Measurements from ENCODE around the gene SBNO2.

DNA sequence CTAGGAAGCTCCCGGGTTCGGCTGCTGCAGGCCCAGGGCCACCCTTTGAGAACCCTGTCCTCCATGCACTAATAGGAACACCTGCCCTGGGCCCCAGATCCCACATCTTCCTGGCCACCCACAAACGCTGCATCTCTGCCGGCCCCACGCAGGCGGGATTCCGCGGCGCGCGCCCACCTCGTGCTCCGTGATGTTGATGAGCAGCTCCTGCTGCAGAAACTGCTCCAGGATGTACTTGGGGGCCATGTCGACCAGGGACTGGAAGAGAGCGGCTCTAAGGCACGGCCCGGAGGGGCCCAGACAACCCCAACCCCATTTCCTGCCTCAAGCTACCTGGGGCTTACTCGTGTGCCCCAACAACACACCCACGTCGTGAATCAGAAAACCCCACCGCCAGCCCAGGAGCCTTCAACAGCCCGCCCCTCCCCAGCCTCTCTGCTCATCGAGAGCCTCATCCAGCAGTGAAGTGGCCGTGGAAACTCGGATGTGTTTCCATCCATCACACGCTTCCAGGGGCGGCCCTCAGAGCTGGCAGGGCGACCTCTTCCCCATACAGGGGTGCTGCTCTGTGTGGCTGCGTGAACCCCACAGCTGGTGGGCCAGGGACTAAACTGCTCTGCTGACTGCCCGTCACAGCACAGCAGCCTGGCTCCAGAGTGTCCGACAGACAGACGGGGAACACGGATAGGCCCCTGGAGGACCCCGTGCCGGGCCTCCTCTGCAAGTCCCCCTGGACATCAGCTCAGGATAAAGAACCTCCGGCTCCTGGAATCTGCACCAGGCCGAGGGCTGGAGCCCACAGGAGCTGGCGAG, 83.1 kb downstream of the SBNO2 start:
- TF ChIP-seq, protein P1, sequence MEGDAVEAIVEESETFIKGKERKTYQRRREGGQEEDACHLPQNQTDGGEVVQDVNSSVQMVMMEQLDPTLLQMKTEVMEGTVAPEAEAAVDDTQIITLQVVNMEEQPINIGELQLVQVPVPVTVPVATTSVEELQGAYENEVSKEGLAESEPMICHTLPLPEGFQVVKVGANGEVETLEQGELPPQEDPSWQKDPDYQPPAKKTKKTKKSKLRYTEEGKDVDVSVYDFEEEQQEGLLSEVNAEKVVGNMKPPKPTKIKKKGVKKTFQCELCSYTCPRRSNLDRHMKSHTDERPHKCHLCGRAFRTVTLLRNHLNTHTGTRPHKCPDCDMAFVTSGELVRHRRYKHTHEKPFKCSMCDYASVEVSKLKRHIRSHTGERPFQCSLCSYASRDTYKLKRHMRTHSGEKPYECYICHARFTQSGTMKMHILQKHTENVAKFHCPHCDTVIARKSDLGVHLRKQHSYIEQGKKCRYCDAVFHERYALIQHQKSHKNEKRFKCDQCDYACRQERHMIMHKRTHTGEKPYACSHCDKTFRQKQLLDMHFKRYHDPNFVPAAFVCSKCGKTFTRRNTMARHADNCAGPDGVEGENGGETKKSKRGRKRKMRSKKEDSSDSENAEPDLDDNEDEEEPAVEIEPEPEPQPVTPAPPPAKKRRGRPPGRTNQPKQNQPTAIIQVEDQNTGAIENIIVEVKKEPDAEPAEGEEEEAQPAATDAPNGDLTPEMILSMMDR (IDR thresholded peaks at IDR 0.05): no peak
- TF ChIP-seq POLR2A (IDR thresholded peaks at IDR 0.05) (no peak), EP300 (IDR thresholded peaks at IDR 0.05) (no peak)

All from gastroesophageal sphincter (tissue), 3 donors.